Neural progenitor cell (in vitro differentiated cells): Measurements from ENCODE around the gene RIOK3.

Experiments
- CTCF ChIP-seq: fragments of 200-600 bp; sonication (generic); IDR thresholded peaks from 2 replicates; pipeline ENCODE4 v1.5.1; 2017; ENCODE audit warnings: antibody characterized with exemption, mild to moderate bottlenecking
- EZH2 ChIP-seq: fragments of 200-600 bp; sonication (generic); IDR thresholded peaks from 2 replicates; pipeline ENCODE4 v1.6.1; 2017; ENCODE audit warnings: antibody characterized with exemption, mild to moderate bottlenecking, moderate library complexity

DNA sequence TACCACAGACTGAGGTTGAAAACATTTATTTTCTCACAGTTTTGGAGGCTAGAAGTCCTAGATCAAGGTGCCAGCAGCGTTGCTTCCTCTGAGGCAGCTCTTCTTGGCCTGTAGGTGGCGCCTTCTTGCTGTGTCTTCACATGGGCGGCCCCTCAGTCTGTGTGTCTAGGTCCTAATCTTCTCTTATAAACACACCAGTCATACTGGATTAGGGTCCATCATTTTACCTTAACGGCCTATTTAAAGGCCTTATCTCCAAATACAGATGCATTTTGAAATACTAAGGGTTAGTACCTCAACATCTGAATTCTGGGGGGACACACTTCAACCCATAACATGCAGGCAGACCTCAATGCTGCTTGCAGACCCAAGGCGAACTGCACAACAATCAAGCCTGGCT, 45.8 kb downstream of the RIOK3 start:
- peak; percentile 92 for TF ChIP-seq CTCF
- no peak for TF ChIP-seq EZH2
